ENCODE results near the gene SMS. TPM values are rescaled to one million over a fixed set of nuclear protein-coding genes. Genes with fewer than 3 reads are reported as not detected.

The SMS gene
- total and polyA plus RNA-seq, 7 donors = 62.6 to 84.5 (median 65.8) TPM

DNA sequence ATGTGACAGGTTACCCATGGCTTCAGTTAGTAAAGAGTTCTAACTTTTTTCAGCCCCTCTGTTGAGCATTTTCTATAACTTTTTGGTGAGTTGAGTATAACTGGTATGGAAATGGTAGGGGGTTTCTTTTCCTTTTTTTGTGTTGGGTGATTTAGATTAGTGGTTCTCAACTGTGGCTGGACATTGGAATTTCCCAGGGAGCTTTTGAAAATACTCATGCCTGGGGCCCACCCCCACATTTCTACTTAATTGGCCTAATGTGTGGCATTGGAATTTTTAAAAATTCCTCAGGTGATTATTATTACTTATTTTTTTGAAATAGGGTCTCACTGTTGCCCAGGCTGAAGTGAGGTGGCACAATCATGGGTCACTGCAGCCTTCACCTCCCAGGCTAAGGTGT lies 21.9 kb downstream of the SMS start:
- no peak for DNase-seq
- H3K9me3 ChIP-seq = no peaks in the 10 kb centered on the region
- TF ChIP-seq EP300 (IDR thresholded peaks at IDR 0.05) (no peak), POLR2AphosphoS5 (IDR thresholded peaks at IDR 0.05) (no peak), POLR2A (IDR thresholded peaks at IDR 0.05) (no peak)
- TF ChIP-seq, protein P1, sequence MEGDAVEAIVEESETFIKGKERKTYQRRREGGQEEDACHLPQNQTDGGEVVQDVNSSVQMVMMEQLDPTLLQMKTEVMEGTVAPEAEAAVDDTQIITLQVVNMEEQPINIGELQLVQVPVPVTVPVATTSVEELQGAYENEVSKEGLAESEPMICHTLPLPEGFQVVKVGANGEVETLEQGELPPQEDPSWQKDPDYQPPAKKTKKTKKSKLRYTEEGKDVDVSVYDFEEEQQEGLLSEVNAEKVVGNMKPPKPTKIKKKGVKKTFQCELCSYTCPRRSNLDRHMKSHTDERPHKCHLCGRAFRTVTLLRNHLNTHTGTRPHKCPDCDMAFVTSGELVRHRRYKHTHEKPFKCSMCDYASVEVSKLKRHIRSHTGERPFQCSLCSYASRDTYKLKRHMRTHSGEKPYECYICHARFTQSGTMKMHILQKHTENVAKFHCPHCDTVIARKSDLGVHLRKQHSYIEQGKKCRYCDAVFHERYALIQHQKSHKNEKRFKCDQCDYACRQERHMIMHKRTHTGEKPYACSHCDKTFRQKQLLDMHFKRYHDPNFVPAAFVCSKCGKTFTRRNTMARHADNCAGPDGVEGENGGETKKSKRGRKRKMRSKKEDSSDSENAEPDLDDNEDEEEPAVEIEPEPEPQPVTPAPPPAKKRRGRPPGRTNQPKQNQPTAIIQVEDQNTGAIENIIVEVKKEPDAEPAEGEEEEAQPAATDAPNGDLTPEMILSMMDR (IDR thresholded peaks at IDR 0.05) = no peak
- H3K4me1 ChIP-seq = peaks cover 0 to 32% (median 18%) of the 10 kb centered on the region in 4 donors
- no peak overlapping the region for H3K4me3 ChIP-seq
- intact Hi-C loops (cut with DNase I) = loop anchor here (10.0 kb wide), 2 partner anchors 208 to 1438 kb away; partner anchors contain the start of gene SMPX
- no peak overlapping the region for H3K27ac ChIP-seq
- no peaks in the 10 kb centered on the region for H3K36me3 ChIP-seq
- no peaks in the 10 kb centered on the region for H3K27me3 ChIP-seq

DNA sequence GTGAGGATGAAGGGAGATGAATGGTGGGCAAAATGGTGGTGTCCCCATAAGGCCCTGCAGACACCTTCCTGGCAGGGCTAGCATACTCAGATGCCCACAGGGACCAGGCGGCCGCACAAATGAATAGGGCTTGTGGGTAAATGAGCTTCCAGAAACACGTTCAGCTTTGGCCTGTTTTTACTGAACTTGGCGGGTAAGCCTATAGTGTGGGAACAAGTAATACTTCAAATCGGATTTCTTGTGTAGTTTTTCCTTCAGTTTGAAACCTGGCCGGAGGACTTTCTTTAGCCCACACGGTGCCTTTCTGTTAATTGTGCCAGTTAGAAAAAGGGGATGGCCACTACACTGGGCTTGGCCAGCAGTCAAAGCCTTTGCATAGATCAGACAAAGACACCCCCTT lies 22.8 kb downstream of the SMS start:
- intact Hi-C loops (cut with DNase I) = loop anchor here (10.0 kb wide), 2 partner anchors 208 to 1438 kb away; partner anchors contain the start of gene SMPX
- Histone ChIP-seq H3K36me3 (peaks cover 0 to 6% (median 2%) of the 10 kb centered on the region in 4 donors), H3K4me3 (no peak overlapping the region), H3K9me3 (no peaks in the 10 kb centered on the region), H3K27me3 (no peaks in the 10 kb centered on the region), H3K4me1 (peaks cover 0 to 32% (median 18%) of the 10 kb centered on the region in 4 donors), H3K27ac (peak overlapping the region in 3 of 4 donors; percentile 1 to 61 (median 42))
- no peak for DNase-seq
- TF ChIP-seq, protein P1 (IDR thresholded peaks at IDR 0.05) = no peak
- TF ChIP-seq POLR2AphosphoS5 (IDR thresholded peaks at IDR 0.05) = no peak
- no peak for TF ChIP-seq EP300 (IDR thresholded peaks at IDR 0.05)
- no peak for TF ChIP-seq POLR2A (IDR thresholded peaks at IDR 0.05)
- 88 to 92% methylated on average over 7 of the region's 7 CpGs for WGBS, 2 donors

DNA sequence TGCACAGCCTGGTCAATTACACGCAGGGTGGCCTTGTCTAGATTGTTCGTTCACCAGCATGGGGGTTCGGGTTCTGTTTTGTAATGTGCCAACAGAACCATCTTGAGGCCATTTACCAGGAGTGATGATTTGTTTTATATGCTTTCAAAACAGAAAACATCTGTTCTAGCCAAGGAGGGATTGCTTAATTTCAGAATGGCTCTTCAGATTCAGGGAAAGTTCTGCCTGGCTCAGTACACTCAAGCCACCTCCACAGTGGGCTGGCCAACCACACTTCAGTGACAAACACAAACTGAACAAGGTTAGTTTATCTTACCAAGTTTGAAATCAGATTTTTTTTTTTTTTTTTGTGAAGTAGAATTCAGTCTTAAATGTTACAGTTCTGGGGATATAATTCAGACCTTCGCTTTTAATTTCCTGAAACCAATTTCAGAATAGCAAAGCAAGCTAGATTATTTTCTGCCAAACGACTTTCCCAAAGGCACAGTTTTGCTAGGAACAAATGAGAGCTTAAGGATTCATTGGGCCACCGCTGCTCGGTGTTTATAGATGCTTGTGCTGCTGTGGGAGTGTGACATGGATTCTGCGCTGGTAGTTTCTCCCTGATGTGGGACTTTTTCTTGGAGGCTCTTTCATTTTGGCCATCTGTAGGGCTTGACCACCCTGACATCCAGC lies 23.4 kb downstream of the SMS start:
- WGBS, 2 donors = 84 to 85% methylated on average over 8 of the region's 8 CpGs
- H3K27me3 ChIP-seq = no peaks in the 10 kb centered on the region
- intact Hi-C loops (cut with DNase I) = loop anchor here (10.0 kb wide), 2 partner anchors 209 to 1439 kb away; partner anchors contain the start of gene SMPX
- H3K4me3 ChIP-seq = no peak overlapping the region
- peaks cover 0 to 11% (median 2%) of the 10 kb centered on the region in 4 donors for H3K36me3 ChIP-seq
- H3K27ac ChIP-seq = peak overlapping the region in 3 of 4 donors; percentile 1 to 61 (median 42)
- no peaks in the 10 kb centered on the region for H3K9me3 ChIP-seq
- peaks cover 0 to 32% (median 18%) of the 10 kb centered on the region in 4 donors for H3K4me1 ChIP-seq
- TF ChIP-seq POLR2A (IDR thresholded peaks at IDR 0.05) (no peak), EP300 (IDR thresholded peaks at IDR 0.05) (no peak), POLR2AphosphoS5 (IDR thresholded peaks at IDR 0.05) (peak in 1 of 4 donors; percentile 21)
- TF ChIP-seq, protein P1 (IDR thresholded peaks at IDR 0.05) = no peak
- DNase-seq = no peak

DNA sequence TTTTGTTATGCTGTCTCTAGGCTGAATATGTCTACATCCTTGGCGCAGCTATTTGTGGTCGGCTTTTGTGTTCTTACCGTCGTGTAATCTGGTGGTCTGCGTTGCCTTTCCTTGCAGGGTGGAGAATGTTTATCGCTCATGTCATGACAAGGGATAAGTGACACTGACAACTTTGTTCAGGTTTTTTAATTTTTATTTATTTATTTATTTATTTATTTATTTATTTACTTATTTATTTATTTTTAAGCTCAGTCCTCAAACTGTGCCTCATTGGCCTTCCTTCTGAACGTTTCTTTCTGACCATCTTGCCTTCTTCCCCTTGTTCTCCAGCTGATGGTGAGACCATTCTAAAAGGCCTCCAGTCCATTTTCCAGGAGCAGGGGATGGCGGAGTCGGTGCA lies 26.4 kb downstream of the SMS start:
- intact Hi-C loops (cut with DNase I) = loop anchor here (5.0 to 10.0 kb wide), 3 partner anchors 130 to 1442 kb away; partner anchors contain the start of genes MBTPS2 and SMPX

More for the DNA sequence above, 26.4 kb downstream of the SMS start:
- Histone ChIP-seq H3K9me3 (no peaks in the 10 kb centered on the region), H3K27me3 (no peaks in the 10 kb centered on the region), H3K4me1 (peaks cover 0 to 13% (median 9%) of the 10 kb centered on the region in 4 donors), H3K27ac (no peak overlapping the region), H3K36me3 (peaks cover 0 to 11% (median 2%) of the 10 kb centered on the region in 4 donors), H3K4me3 (no peak overlapping the region)
- 95 to 96% methylated on average over 9 of the region's 9 CpGs for WGBS, 2 donors
- TF ChIP-seq, protein P1 (IDR thresholded peaks at IDR 0.05) = no peak
- no peak for TF ChIP-seq POLR2A (IDR thresholded peaks at IDR 0.05)
- no peak for TF ChIP-seq POLR2AphosphoS5 (IDR thresholded peaks at IDR 0.05)
- no peak for TF ChIP-seq EP300 (IDR thresholded peaks at IDR 0.05)
- DNase-seq = no peak
